GM19463 (cell line): ENCODE results near the gene EXOC4.
"Not testable (repeated sequence)": the region's sequence is repeated elsewhere in the genome, so short reads cannot be mapped to it uniquely, and the experiment has no call there.

Experiments used
- ATAC-seq: cut with Tn5 transposase; IDR thresholded peaks from one replicate; pipeline ENCODE4 v1.9.1; 2021; ENCODE audit warnings: mild to moderate bottlenecking, moderate library complexity; ENCODE audit not compliant: unreplicated experiment

EXOC4 gene

GRCh38 chr7:133252858-133253518 is at the start of gene EXOC4:
TSS of gene EXOC4 (plus strand) at chr7:133253078.
- ATAC-seq, result peak; percentile 99

- no peak for ATAC-seq
Measured at GRCh38 chr7:133203490-133203889, 49.4 kb upstream of the EXOC4 start.

DNA sequence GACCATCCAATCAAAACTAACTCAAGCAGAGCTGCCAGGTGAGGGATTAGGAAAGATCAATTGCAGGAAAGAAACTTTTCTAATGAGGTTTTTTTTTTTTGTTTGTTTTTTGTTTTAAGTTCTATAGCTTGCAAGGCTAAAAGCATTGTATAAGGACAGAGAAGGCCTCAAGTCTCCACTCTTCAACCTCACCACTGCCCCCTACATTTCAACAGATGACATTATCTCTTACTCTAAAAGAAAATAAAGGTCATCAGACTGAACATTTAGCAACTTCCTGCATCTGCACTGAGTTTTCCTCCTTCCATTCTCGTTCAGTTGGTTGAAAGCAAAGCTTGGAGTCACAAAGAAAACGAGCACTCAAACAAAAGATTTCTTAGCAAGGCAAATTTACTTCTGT is 45.2 kb upstream of the EXOC4 start:
- no peak for ATAC-seq

DNA sequence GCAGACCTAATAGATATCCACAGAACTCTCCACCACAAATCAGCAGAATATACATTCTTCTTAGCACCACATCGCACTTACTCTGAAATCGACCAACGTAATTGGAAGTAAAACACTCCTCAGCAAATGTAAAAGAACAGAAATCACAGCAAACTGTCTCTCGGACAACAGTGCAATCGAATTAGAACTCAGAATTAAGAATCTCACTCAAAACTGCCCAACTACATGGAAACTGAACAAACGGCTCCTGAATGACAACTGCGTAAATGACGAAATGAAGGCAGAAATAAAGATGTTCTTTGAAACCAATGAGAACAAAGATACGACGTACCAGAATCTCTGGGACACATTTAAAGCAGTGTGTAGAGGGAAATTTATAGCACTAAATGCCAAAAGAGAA is 42.1 kb upstream of the EXOC4 start:
- not testable (repeated sequence) for ATAC-seq

GRCh38 chr7:133213772-133214171 is 39.1 kb upstream of the EXOC4 start:
- ATAC-seq, result not testable (repeated sequence)

DNA sequence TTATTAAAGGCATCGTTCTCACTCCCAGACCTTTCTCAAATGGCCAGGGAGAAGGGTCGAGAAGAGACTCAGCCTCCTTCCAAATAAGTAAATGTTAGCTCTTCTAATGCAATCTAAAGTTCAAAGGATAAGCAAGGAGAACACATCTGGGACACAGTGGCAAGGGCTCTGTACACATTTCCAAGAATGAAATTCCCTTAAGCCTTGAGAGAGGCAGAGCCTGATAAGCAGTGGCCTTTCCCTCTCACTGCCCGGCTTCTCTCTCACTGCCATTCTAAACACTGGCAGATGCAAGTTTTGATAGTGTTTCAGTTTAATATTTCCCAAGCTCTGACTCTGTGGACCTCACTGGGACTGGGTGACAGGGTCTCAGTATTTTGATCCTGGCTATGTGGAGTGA is 35.1 kb upstream of the EXOC4 start:
- ATAC-seq, result no peak

- no peak for ATAC-seq
Measured at GRCh38 chr7:133230591-133231194, 22.2 kb upstream of the EXOC4 start.

- ATAC-seq, result no peak
Measured at GRCh38 chr7:133233142-133233541, 19.7 kb upstream of the EXOC4 start.

DNA sequence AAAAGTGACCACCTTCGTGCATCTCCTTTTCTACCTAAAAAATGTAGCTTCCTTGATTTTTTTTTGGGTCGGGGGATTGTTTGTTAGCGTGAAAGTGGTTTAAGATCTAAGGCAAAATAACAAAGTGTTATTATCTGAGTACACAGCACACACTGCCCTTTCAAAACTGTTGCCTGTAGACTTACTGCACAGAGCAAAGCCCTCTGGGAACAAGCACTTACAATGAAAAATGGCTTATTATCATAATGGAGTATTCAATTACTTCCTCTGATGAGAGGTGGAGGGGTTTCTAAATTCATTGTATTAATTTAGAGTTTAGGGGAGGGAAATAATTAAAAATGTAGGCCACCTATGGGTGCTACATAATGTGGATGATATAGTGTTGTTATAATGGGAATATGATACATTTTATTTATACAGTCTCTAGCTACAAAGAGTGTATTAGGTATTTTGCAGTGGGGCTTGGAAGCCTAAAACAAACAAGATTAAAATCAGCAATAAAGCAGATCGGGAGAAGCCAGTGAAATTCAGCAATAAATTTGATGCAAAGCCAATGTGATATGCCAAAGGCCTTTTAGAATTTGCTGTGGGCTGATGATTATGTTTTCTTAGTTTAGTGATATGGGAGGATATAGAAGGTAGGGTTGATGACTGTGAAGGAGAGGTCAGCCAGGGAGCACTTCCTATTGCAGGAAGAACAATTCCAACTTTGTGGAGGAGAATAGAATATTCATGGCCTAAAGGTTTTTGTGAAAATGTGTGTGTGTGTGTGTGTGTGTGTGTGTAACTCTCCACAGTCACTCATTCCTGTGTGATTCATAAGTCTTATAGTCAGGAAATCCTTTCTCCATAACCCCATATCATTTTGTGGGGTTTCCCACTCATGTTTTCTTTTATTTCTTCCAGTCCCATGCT is 17.7 kb upstream of the EXOC4 start:
- ATAC-seq, result no peak

DNA sequence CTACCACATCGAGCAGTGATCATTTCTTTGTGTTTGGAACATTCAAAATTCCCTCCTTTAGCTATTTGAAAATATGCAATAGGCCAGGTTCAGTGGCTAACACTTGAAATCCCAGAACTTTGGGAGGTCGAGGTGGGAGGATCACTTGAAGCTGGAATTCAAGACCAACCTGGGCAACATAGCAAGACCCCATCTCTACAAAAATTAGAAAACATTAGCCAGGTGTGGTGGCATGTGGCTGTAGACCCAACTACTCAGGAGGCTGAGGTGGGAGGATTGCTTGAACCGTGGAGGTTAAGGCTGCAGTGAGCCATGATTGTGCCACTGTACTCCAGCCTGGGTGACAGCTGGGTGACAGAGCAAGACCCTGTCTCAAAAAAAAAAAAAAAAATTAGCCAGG is 15.3 kb upstream of the EXOC4 start:
- no peak for ATAC-seq

DNA sequence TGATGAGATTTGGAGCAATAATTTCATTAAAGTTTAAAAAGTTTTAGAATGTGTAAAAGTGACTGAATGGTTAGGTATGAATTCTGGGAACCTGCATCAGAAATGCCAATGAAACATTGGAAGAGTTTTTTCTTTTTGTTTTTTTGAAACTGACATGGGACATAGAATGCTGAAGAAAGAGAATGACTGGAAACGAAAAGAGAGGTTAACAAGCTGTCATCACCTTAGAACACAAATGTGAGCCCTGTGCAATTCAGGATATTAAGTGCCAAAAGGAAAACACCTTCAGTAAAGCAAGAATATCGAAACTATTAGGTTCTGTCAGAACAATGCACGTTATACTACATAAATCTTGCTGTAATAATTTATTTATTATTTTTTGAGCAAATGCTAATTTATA is 12.6 kb upstream of the EXOC4 start:
- no peak for ATAC-seq

DNA sequence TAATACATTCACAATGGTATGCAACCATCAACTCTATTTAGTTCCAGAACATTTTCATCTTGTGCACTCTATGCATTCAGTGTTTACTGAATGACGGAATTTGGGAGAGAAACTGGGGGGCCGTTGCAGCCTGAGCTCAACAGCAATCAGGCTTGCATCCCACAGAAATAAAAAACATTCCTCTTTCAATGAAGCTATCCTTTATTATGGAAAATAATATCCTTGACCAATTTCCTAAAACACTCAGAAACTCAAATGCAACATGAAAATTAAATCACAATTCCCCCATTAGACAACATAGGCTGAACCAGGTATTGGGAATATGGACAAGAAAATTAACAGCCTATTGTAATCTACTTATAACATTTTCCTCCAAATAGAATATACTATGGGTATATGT is 6.3 kb upstream of the EXOC4 start:
- ATAC-seq, result no peak

- no peak for ATAC-seq
Measured at GRCh38 chr7:133248901-133249300, 4.0 kb upstream of the EXOC4 start.

DNA sequence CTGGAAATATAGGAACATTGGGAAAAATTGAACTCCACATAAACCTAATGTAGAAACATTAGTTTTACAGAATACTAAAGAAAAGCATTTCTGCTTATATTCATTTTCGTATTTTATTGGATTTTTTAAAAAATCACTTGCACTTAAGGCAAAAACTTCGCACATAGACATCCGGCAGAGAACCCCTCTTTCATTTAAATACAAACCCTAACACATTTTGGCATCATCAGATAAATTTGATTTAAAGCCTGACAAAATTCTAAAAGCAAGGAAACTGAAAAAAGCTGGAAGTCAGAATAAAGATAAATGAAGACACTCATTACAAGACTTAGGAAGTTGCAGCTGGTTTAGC is 396 bp upstream of the EXOC4 start:
- no peak for ATAC-seq

DNA sequence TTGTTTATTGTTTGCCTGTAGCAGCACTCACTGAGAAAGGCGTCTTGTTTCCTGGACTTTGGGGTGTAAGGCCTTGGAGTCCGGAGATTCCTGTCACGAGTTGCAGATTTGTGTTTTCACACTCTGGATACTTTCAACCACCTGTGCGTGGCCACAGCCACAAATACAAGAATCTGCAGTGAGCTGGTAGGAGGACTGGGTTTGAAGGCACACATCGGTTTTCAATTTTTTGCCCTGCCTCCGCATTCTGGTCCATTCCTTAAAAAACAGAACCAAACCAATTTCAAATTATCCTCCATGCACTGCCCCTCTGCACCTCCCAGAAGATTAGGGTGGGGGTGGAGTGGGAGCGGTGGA is 619 bp downstream of the EXOC4 start:
- ATAC-seq, result no peak

GRCh38 chr7:133255486-133255885 is 2.6 kb downstream of the EXOC4 start:
- no peak for ATAC-seq

GRCh38 chr7:133258174-133258573 is 5.3 kb downstream of the EXOC4 start:
- no peak for ATAC-seq

DNA sequence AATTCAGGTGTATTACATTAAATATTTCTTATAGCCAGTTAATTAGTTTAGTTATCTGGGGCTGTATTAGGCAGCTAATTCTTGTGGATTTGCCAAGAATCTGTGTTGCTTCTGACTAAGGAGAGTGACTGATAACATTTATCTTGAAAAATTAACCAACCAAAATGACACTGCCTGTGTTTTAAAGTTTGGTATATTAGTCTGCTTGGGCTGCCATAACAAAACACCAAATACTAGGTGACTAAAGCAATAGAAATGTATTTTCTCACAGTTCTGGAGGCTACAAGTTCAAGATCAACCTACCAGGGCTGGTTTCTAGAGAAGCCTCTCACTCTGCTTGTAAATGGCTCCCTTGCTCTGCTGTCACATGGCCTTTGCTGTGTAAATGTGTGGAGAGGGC is 12.9 kb downstream of the EXOC4 start:
- ATAC-seq, result no peak

DNA sequence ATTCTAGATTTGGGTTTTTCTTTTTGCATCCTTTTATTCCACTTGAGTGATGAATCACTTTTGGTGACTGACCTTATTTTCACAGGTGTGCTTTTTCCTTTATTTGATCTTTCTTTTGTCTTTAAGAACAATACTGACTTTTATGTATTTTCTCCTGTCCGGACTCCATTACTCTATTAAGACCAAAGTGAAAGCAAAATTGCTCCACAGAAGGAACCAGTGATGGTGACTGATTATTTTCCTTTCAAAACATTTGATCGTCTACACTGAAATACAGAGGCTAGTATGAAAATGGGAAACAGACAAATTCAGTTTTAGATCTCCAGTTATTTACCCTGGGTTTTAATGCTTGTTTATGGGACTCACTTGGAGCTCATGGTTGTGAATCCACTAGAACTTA is 15.5 kb downstream of the EXOC4 start:
- no peak for ATAC-seq

DNA sequence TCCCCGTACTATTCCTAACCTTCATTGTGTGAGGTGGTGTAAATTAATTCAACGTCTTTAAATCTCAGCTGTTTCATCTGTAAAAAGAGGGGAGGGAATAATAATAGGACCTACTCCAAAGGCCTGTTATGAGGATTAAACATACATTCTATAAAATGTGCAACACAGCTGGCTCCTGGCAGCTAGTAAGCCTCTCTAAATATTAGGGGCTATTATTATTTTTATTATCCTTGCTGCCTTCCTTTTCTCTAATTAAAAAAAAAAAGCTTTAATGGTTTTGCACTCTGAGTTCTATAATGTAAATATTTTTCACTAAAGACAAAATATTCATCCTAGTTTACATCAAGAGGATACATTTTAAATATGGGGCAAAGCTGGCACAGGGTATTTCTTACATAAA is 19.5 kb downstream of the EXOC4 start:
- ATAC-seq, result no peak

DNA sequence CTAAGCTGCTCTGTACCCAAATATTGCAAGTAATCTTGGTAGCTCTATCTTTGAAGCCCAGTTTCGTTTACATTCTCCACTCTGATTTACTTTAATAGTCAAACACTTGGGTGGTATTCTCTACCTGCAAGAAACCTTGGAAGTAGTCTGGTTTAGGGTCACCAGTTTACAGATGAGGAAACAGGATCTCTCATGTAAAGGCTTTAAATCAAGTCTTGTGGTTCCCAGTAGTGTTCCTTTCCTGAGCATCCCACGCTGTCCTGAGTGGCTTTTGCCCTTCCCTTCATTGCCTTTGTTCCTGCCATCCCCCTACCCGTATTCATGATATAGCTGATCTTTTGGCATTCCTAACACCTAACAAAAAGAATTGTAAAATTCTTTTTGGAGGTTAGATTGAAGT is 20.3 kb downstream of the EXOC4 start:
- no peak for ATAC-seq

DNA sequence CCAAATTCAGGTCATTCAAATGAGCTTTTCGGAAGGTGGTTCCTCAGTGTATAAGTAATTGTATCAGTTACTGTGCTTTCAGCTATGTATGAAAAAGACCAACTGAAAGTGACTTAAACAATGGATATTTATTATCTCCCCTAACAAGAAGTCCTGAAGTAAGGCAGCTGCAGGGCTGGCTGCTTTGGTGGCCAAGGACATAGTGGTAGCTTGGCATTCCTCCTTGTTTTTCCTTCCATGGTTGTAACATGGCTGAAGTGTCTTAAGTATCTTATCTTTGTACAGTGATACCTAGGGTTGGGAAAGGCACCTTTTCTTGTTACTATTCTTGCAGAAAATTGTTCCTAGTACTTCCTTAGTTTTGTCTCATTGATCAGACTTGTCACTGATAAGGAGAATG is 21.4 kb downstream of the EXOC4 start:
- ATAC-seq, result no peak
